GM13977 (cell line): ENCODE measurements around the gene CAMKMT.

ENCODE experiments used
- DNase-seq: peaks from one replicate; pipeline ENCODE4 v3.0.0; 2012; ENCODE audit warnings: low spot score
- CTCF ChIP-seq: IDR thresholded peaks from 2 replicates; pipeline ENCODE4 v1.5.1; 2012; ENCODE audit warnings: mild to moderate bottlenecking, control low read depth; ENCODE audit not compliant: insufficient read depth; ENCODE audit errors: extremely low read depth, missing control alignments
- in situ Hi-C: fragments of 300-500 bp; cut with MboI; formaldehyde crosslinking; loops from one replicate; pipeline ENCODE4 v1.12.0; 2022; ENCODE audit warnings: low sequenced_read_pairs, low pct_unique_long_range_greater_than_20kb, mixed read lengths, inconsistent platforms; ENCODE audit not compliant: unreplicated experiment

Gene CAMKMT

DNA sequence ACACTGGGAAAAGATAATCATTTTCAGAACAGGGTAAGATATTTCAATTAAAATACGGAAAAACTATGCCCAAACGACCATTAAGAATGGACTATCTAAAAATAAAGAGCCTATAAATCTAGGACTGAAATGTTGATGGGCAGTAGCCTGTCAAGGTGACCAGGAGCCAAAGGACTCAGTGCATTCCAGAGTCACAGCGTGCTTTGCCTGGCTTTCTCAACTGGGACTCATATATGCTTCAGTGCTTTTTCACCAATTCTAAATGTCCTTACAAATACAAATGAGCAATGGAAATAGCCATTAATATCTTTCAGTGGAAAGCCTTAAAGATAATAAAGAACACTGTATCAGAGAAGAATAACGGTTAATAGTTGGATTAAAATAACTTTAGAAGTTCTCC lies 35.9 kb upstream of the CAMKMT start:
- TF ChIP-seq CTCF: no peak
- no peak for DNase-seq
- in situ Hi-C loops: no loop called here

DNA sequence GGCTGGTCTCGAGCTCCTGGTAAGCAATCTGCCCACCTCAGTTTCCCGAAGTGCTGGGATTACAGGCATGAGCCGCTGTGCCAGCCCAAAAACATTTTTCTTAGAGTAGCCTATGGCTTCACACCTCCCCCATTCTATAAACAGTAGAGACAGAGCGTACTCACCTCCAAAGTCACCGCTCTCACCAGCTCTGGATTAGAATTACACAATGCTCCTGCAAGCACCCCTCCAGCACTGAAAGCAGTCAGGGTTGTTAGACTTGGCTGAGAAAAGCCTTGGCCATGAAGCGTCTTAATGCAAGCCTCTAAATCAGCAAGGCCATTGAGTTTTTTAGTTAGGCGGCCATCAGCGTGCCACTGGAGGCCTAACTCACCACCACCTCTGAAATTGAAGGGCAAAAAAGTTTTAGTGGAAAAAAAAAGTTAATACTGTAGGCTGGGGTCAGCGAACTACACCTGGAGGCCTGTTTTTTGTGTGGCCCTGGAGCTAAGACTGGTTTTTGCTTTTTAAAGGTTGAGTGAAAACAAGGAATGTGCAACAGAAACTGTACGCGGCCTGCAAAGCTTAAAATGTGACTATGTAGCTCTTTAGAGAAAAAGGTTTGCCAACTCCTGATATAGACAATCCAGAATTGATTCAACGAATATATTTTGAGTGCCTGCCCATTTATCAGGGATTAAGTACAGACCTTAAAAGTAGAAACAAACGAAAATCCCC lies 35.0 kb upstream of the CAMKMT start:
- TF ChIP-seq CTCF: no peak
- in situ Hi-C loops: no loop called here
- DNase-seq: no peak

DNA sequence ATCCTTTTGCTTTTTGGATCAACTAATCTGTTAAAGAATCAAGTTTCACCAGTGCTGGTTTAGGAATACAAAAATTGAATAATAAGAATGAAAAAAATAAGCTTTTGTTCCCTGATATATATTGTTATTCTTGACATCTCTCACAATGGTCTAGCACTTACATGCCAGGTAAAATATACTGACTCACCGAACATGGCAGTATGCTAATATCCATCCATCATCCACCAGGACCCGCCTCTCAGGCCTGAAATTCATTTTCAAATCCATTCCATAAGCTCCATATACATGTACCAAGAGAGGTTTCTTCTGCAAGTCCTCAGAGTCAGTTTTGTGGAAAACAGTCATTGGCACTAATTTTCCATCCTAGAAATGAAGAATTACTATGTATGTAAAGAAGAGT lies 33.0 kb upstream of the CAMKMT start:
- DNase-seq: no peak
- TF ChIP-seq CTCF: no peak
- in situ Hi-C loops: no loop called here

DNA sequence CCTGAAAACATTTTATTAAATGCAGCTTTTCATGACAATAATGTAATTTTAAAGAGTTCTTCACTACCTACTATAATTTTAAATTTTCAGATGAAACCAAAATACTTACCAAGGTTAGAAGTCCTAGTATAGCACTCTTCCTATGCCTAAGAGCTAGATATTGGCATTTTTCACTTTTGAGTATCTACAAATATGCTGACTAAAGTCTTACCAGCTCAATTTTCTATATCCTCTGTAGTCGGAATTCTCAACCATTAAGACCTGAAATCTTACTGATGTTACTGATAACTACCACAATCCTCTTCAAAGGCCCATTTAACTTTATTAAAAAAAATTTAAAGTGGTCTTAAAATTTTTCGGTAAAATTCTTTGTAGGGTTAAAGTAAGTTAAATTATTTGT lies 32.4 kb upstream of the CAMKMT start:
- in situ Hi-C loops: no loop called here
- DNase-seq: no peak
- no peak for TF ChIP-seq CTCF

DNA sequence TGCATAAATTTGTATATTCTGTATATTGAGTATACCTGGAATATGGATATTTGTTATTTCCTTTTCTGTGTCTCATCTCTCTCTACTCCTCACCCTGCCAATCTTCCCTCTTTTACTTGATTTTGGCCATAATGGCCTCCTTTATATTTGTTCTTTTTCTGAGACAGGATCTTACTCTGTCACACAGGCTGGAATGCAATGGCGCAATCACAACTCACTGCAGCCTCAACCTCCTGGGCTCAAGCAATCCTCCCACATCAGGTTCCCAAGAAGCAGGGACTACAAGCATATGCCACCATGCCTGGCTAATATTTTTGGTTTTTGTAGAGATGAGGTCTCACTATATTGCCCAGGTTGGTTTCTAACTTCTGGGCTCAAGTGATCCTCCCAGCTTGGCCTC lies 30.9 kb upstream of the CAMKMT start:
- in situ Hi-C loops: no loop called here
- TF ChIP-seq CTCF: no peak
- no peak for DNase-seq

- no peak for DNase-seq
- no peak for TF ChIP-seq CTCF
- in situ Hi-C loops: no loop called here
Measured at GRCh38 chr2:44333994-44334393, 27.8 kb upstream of the CAMKMT start.
